NCI-H748 (cell line): ENCODE results near the gene PROX2.

Source experiments
- DNase-seq: peaks from one replicate; lab custom pipeline; 2025; ENCODE audit not compliant: unreplicated experiment; lab: John Stamatoyannopoulos, UW

The PROX2 gene

DNA sequence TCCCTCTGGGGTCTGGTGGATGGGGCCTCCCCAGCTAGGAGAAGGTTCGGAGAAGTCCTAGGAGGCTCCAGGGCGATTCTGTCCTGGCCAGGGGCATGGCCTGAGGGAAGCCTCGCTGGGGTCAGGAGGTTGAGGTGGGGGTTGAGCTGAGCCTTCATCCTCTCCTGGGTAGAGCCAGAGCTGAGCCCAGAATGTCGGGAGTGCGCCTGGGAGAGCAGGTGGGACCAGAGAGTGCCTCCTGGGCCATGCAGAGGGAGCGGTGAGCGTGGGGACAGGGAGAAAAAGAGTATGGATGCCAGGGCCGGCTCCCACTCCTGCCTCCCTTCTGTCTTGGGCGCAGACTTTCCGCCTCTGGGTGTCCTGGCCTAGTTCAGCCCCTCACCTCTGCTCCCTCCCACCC, 34.0 kb upstream of the PROX2 start:
- DNase-seq, result no peak

DNA sequence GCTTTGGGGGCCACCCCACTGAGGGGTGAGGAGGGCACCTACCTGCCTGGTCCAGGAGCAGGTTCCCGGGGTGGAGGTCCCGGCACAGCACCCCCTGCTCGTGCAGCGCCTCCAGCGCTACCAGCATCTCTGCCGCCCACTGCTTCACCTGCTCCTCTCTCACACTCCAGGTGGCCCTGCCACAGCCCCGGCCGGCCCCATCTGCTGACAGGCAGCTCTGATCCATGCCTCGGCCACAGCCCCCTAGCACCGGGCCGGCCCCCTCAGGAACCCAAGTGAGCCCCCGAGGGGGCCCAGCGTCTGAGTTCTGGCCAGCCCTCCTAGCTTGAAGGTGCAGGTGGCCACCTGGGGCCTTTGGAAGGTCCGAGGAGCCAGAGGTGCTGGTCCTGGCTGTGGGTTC, 33.6 kb upstream of the PROX2 start:
- DNase-seq, result no peak

GRCh38 chr14:74908861-74909341, 33.0 kb upstream of the PROX2 start:
- no peak for DNase-seq

DNA sequence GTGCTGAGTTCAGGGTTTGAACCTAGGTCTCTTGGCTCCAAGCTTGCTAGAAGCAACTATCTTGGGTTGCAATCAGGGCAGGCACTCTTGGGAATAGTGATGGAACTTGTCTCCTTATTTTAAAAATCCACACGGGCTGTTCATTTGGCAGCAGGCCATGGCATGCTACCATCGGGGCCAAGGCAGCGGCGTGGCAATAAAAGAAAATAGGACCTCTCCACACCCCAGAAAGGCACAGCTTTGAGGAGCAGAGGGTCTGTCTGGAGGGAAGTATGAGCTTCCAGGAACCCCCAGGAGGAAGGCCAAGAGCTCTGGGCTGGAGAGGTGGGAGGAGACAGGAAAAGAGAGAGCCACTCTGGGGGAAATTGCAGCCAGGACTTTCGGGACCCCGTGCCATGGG, 31.8 kb upstream of the PROX2 start:
- DNase-seq, result no peak

GRCh38 chr14:74906925-74907521, 31.1 kb upstream of the PROX2 start:
- no peak for DNase-seq

DNA sequence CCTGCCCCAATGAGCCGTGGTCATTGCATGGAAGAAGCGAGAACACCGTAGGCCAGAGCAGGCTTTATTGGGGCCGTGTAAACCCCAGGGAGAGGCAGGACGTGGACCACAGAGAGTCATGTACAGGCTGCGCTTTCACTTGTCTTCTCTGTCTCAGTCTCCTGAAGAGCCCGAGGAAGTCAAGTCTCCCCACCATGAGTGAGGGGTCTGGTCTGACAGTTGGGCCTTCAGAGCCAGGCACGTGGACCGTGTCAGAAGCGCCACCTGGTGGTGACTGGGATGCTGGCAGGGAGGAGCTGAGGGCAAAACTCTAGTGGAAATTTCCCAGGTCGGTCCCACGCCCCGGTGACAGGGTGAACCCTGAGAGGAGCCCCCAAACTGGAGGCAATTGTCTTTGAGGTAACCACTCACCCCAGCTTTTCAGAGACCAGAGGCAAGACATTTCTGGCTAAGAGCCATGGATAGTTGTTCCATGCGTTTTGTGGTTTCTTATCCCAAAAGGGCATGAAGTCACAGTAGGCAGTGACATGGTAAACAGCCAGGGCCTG, 29.7 kb upstream of the PROX2 start:
- DNase-seq, result peak; percentile 53

DNA sequence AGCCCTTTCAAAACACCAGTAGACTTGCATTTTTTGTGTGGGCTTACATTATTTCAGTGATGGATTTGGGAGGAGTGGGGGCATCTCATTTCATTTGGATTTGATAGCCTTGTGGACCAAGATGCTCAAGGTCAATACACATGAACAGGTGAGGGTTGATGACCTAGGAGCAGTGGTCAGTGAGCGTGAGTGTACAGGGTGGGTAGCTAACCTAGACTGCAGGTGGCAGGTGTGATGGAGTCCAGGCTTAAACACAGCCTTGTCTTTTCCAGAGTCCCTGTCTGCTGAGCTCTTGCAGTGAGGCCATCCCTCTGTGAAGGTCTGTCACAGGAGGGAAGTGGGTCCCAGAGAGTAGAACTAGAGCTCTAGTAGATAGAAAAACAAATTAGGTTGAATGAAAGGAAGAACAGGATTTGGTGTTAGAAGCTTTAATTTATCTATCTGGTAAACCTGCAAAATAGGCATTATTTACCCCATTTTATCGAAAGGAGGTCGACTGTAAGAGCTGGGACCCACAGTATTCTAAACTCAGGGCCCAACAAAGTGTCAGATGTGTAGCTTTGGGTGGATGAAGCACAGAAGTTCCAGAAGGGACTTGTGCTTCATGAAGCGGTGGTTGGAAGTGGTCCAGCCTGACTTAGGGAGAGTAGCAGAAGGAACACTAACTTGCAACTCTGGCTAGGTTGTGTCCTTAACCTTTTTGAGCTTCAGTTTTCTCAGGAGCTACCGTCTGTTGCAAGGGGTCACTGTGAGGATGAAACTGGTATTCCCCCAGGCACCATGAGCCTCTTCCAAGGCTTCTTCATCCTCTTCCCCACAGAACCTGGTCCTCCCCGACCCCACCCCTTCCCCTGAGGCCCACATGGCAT, 28.9 kb upstream of the PROX2 start:
- DNase-seq, result no peak

DNA sequence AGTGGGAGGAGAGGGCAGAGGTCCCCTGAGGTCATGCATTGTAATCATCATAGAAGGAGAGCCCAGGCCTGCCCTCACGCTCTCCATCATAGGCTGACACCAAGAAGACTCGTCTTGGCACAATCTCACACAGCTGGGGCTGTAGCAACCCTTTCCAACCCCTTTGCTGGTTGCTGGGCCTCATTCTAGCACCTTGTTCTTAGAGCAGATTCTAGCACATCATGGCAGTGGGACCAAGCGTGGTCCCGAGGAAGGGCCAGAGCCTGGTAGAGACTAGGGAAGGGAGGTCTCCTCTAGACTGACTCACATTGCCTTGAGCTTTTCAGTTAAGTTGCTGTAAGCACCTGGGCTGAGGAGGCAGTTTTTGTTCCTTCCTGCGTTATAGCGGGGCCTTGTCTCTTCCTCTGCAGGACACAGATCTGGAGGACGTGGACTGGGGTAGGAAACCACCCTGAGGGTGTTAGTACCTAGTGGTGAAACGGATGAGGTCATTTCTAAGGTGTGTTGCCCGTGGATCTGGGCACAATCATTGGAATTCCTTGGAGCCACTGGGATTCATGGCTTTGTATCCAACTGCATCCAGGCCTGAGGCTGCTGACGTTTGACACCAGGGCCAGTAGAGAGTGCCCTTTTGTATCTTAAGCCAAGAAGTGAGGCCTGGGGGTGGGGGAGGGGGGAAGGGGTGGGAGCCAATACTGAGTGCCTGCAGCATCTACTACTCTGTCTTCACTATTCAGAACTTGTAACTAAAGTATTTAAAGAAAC, 27.2 kb upstream of the PROX2 start:
- no peak for DNase-seq

DNA sequence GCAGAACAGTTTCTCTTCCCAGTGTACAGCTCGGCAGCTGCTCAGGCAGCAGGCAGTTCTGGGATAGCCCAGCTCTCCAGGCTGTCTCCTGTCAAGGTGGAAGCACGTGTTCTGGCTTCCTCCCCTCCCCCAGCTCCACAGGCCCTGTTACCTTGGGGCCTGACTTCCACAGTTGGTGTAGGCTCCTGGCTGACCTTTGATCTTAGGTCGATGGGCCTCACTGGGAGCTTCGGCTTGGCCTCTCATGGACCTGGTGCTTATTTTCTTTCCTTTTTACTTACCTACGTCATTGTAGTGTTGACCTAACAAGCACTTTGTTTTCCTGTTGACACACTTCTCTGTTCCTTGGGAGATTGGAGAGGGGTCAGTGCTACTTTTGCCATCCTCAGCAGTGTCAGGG, 22.7 kb upstream of the PROX2 start:
- DNase-seq, result no peak

DNA sequence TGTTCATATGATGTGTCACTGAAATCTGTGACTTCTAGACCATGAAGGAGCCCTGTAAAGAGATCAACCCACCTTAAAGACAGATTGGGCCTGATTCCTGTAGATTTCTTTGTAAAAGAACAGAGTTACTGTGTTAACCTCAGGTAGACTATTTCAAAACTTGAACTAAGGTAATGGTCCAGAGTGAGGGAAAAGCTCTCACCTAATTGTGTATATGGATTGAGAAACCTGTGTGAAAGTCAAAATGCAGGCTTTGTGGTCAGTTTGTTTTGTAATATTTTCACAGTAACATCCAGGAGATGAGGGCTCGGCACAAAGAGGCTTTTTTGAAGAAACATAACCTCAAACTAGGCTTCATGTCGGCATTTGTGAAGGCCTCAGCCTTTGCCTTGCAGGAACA, 22.1 kb upstream of the PROX2 start:
- DNase-seq, result no peak

DNA sequence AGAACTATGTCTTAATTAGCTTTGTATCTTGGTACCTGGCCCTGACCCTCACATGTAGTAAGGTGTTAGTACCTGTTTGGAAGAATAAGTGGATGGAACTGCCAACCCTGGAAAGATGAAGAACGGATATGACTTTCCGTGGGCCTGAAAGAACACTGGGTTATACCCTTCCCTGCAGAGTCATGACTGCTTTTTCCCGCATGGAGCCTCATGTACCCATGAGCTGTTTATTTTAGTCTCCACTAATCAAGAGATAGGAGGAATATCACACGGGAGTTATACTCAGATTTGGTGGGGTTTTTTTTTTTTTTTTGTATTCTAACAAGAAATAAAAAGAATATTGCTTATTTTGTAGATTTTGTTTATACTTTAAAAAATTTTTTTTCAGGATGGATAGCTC, 21.7 kb upstream of the PROX2 start:
- no peak for DNase-seq

GRCh38 chr14:74896400-74896799, 20.5 kb upstream of the PROX2 start:
- no peak for DNase-seq

- no peak for DNase-seq
These were observed 17.7 kb upstream of the PROX2 start for GRCh38 chr14:74893614-74894091.

- no peak for DNase-seq
These were observed 16.8 kb upstream of the PROX2 start for GRCh38 chr14:74892745-74893144.

- no peak for DNase-seq
These were observed 15.9 kb upstream of the PROX2 start for GRCh38 chr14:74891870-74892269.

GRCh38 chr14:74890262-74890661, 14.3 kb upstream of the PROX2 start:
- no peak for DNase-seq

DNA sequence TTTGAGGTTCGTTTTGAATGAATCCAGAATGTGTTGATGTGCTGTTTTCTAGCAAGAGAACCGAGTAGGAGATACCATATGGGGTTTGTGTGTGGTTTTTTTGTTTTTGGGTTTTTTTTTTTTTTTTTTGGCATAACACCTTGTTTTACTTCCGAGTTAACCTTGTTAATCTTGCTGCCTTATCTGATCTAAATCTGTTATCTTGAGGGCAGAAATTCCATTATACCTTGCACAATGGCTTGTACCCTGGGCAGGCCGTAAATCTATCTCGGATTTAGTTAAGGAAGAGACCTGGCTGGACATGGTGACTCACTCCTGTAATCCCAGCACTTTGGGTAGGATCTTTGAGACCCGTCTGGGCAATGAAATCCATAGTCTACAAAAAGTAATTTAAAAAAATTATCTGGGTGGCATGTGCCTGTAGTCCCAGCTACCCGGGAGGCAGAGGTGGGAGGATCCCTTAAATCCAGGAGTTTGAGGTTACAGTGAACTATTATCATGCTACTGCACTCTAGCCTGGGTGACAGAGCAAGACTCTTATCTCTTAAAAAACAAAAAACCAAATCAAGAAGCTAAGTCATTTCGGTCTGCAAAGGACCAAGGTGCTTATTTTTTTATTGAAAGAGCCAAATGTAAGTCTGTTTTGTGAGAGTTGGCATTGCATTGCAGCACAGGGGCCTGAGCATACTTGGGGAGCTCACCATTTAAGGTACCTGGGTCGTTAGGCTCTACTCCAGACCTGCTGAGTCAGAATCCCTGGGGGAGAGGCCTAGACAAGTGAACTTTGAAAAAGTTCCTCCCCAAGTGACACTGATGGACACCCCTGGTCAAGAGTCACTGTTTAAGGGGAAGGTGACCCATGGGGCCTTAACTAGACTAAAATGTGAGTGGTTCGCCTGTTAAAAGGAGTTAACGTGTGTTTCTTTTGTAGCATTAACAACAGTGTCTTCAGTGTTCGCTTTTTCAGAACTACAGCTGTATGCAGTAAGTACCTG, 12.5 kb upstream of the PROX2 start:
- no peak for DNase-seq

GRCh38 chr14:74886001-74886400, 10.1 kb upstream of the PROX2 start:
- DNase-seq, result no peak

- DNase-seq, result peak; percentile 49
These were observed 6.4 kb upstream of the PROX2 start for GRCh38 chr14:74882103-74882920.
